Smooth muscle cell (in vitro differentiated cells): ENCODE data around the gene KLHDC7A. TPM values are rescaled to one million over a fixed set of nuclear protein-coding genes. Genes with fewer than 3 reads are reported as not detected.

Source experiments
- DNase-seq: peaks from one replicate; lab custom pipeline; 2025; ENCODE audit not compliant: unreplicated experiment; lab: John Stamatoyannopoulos, UW
- H2AFZ ChIP-seq: fragments of 200-600 bp; sonication (generic); 2 replicates; pipeline ENCODE4 v1.6.0; 2016; ENCODE audit warnings: antibody characterized with exemption, low read depth, mild to moderate bottlenecking
- H3F3A ChIP-seq: fragments of 200-600 bp; sonication (generic); 2 replicates; pipeline ENCODE4 v1.6.0; 2017; ENCODE audit warnings: antibody characterized with exemption, low read depth
- H3K27ac ChIP-seq: fragments of 200-600 bp; sonication (generic); 2 replicates; pipeline ENCODE4 v1.5.1; 2016; ENCODE audit warnings: low read depth, mild to moderate bottlenecking
- H3K27me3 ChIP-seq: fragments of 200-600 bp; sonication (generic); 2 replicates; pipeline ENCODE4 v1.6.1; 2016; ENCODE audit warnings: low read depth, mild to moderate bottlenecking
- H3K36me3 ChIP-seq: fragments of 200-600 bp; sonication (generic); 2 replicates; pipeline ENCODE4 v1.5.1; 2016; ENCODE audit warnings: low read depth
- H3K4me1 ChIP-seq: fragments of 200-600 bp; sonication (generic); 2 replicates; pipeline ENCODE4 v1.5.1; 2016; ENCODE audit warnings: low read depth
- H3K4me2 ChIP-seq: fragments of 200-600 bp; sonication (generic); 2 replicates; pipeline ENCODE4 v1.6.0; 2016; ENCODE audit warnings: mild to moderate bottlenecking
- H3K4me3 ChIP-seq: fragments of 200-600 bp; sonication (generic); 2 replicates; pipeline ENCODE4 v1.5.1; 2016; ENCODE audit warnings: mild to moderate bottlenecking
- H3K79me2 ChIP-seq: fragments of 200-600 bp; sonication (generic); 2 replicates; pipeline ENCODE4 v1.6.0; 2016; ENCODE audit warnings: low read depth, mild to moderate bottlenecking
- H3K9ac ChIP-seq: fragments of 200-600 bp; sonication (generic); 2 replicates; pipeline ENCODE4 v1.6.0; 2016; ENCODE audit warnings: low read depth
- H3K9me3 ChIP-seq: fragments of 200-600 bp; sonication (generic); replicated peaks from 2 replicates; pipeline ENCODE4 v1.5.1; 2016; ENCODE audit warnings: low read depth
- H4K20me1 ChIP-seq: fragments of 200-600 bp; sonication (generic); 2 replicates; pipeline ENCODE4 v1.6.0; 2016; ENCODE audit warnings: low read depth
- CTCF ChIP-seq: fragments of 200-600 bp; sonication (generic); IDR thresholded peaks from 2 replicates; pipeline ENCODE4 v1.5.1; 2017; ENCODE audit warnings: borderline replicate concordance, mild to moderate bottlenecking, antibody characterized with exemption; ENCODE audit not compliant: insufficient read depth, poor library complexity, severe bottlenecking
- WGBS: methylation state at CpG from one replicate; pipeline ENCODE4 v1.1.7; 2016; ENCODE audit warnings: low lambda C conversion rate; 5-methylcytosine and 5-hydroxymethylcytosine counted together
- polyA plus RNA-seq: library from polyadenylated mRNA; unstranded; fragments of >200 nt; fragmentation: Nextera tagmentation; extraction: Ambion mirVana; gene quantifications from 2 replicates; pipeline ENCODE4 v1.2.1, GENCODE V29; 2016
- total RNA-seq: library from RNA; depleted of rRNA; stranded (reverse); fragments of >200 nt; gene quantifications from 2 replicates; pipeline ENCODE4 v1.2.3, GENCODE V29; 2014

The KLHDC7A gene
- total and polyA plus RNA-seq, 2 experiments from 2014 or later, result 0.41 TPM; not detected in 1

- peaks cover 11% of the 10 kb centered on the region for H3K4me1 ChIP-seq
- no peaks in the 10 kb centered on the region for H3K79me2 ChIP-seq
- H3K27ac ChIP-seq, result no peak overlapping the region
- no peak overlapping the region for H2AFZ ChIP-seq
- H3K27me3 ChIP-seq, result no peaks in the 10 kb centered on the region
- no peak for TF ChIP-seq CTCF
- H3K4me2 ChIP-seq, result no peak overlapping the region
- H3K36me3 ChIP-seq, result no peaks in the 10 kb centered on the region
- DNase-seq, result no peak
- WGBS, result 78% methylated on average over 25 of the region's 25 CpGs
- H3F3A ChIP-seq, result no peaks in the 10 kb centered on the region
- H3K9me3 ChIP-seq, result no peaks in the 10 kb centered on the region
- no peak overlapping the region for H3K4me3 ChIP-seq
- no peak overlapping the region for H3K9ac ChIP-seq
- H4K20me1 ChIP-seq, result no peaks in the 10 kb centered on the region
Observed at GRCh38 chr1:18481190-18481920, 625 bp downstream of the KLHDC7A start.

GRCh38 chr1:18481921-18482701 is 1.4 kb downstream of the KLHDC7A start:
- Histone ChIP-seq H3K36me3 (no peaks in the 10 kb centered on the region), H3K4me2 (no peak overlapping the region), H3K79me2 (no peaks in the 10 kb centered on the region), H3K4me3 (no peak overlapping the region), H3K27ac (no peak overlapping the region), H2AFZ (no peak overlapping the region), H3K9me3 (no peaks in the 10 kb centered on the region), H3F3A (no peaks in the 10 kb centered on the region), H3K4me1 (peaks cover 11% of the 10 kb centered on the region), H3K9ac (no peak overlapping the region), H4K20me1 (no peaks in the 10 kb centered on the region), H3K27me3 (no peaks in the 10 kb centered on the region)
- no peak for TF ChIP-seq CTCF
- DNase-seq, result no peak
- 93% methylated on average over 49 of the region's 49 CpGs for WGBS

GRCh38 chr1:18482721-18483425 is 2.1 kb downstream of the KLHDC7A start:
- no peaks in the 10 kb centered on the region for H3K79me2 ChIP-seq
- no peaks in the 10 kb centered on the region for H3K9me3 ChIP-seq
- H3K4me3 ChIP-seq, result no peak overlapping the region
- no peak overlapping the region for H3K9ac ChIP-seq
- no peaks in the 10 kb centered on the region for H3F3A ChIP-seq
- DNase-seq, result no peak
- no peaks in the 10 kb centered on the region for H3K27me3 ChIP-seq
- no peaks in the 10 kb centered on the region for H4K20me1 ChIP-seq
- H2AFZ ChIP-seq, result no peak overlapping the region
- no peak overlapping the region for H3K4me2 ChIP-seq
- peaks cover 11% of the 10 kb centered on the region for H3K4me1 ChIP-seq
- H3K27ac ChIP-seq, result no peak overlapping the region
- TF ChIP-seq CTCF, result no peak
- no peaks in the 10 kb centered on the region for H3K36me3 ChIP-seq
- 96% methylated on average over 48 of the region's 57 CpGs for WGBS
